Fibroblast of lung (primary cell): ENCODE data around the gene SMOC2.

Experiments used
- CTCF ChIP-seq, 2 donors: IDR thresholded peaks in 1 of 2; conservative IDR thresholded peaks in 1 of 2; 1 replicate in 1 of 2; 2 replicates in 1 of 2; pipeline ENCODE4 v1.5.1; 2011 to 2012; ENCODE audit warnings: low read length in 2 of 2, control low read depth in 1 of 2, inconsistent platforms in 1 of 2, low read depth in 1 of 2, mild to moderate bottlenecking in 1 of 2
- EZH2 ChIP-seq: IDR thresholded peaks from 2 replicates; pipeline ENCODE4 v1.5.1; 2012; ENCODE audit warnings: low read length, control low read depth, mild to moderate bottlenecking; ENCODE audit errors: missing control alignments

GRCh38 chr6:168419569-168419968, 21.4 kb upstream of the SMOC2 start:
- TF ChIP-seq CTCF (conservative IDR thresholded peaks at IDR 0.05 in 1 of 2, IDR thresholded peaks at IDR 0.05 in 1 of 2; ENCODE audit: low read depth in 1 of 2, low read length in 2 of 2), result no peak
- no peak for TF ChIP-seq EZH2
